Fibroblast of the aortic adventitia (primary cell): ENCODE measurements around the gene GNB3. TPM values are rescaled to one million over a fixed set of nuclear protein-coding genes. Genes with fewer than 3 reads are reported as not detected.

Experiments
- DNase-seq: peaks from one replicate; pipeline ENCODE4 v3.0.0-alpha.2; 2010; ENCODE audit warnings: low read depth
- H3K4me3 ChIP-seq: 2 replicates; pipeline ENCODE4 v1.5.1; 2011; ENCODE audit warnings: low read depth, mild to moderate bottlenecking, control low read depth, low read length, moderate library complexity
- total RNA-seq: library from RNA; depleted of rRNA; stranded (reverse); fragments of >200 nt; gene quantifications from 2 replicates; pipeline ENCODE4 v1.2.3, GENCODE V29; 2012; ENCODE audit warnings: low replicate concordance
- TF ChIP-seq, protein P1 (sequence below): IDR thresholded peaks from 2 replicates; pipeline ENCODE4 v1.5.1; 2011; ENCODE audit warnings: mild to moderate bottlenecking, low read length, control low read depth, inconsistent platforms; ENCODE audit not compliant: insufficient read depth

Gene GNB3
- total RNA-seq, 1 donor = 3.4 TPM

DNA sequence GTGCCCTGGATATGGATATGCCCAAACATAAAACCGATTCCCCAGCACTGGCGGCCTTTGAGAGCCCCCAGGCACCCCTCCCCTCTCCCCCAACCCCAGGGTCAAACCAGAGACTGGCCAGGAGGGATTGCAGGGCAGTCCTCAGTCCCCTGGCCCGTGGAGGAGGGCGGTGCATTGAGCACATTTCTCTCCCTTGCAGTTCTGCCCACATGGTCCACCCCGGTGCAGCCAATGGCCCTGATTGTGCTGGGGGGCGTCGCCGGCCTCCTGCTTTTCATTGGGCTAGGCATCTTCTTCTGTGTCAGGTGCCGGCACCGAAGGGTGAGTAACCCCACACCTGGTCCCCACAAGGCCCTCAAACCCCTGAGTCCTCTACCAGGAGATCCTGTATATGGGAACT is 22.5 kb upstream of the GNB3 start:
- H3K4me3 ChIP-seq = no peak overlapping the region
- DNase-seq = no peak
- TF ChIP-seq, protein P1, sequence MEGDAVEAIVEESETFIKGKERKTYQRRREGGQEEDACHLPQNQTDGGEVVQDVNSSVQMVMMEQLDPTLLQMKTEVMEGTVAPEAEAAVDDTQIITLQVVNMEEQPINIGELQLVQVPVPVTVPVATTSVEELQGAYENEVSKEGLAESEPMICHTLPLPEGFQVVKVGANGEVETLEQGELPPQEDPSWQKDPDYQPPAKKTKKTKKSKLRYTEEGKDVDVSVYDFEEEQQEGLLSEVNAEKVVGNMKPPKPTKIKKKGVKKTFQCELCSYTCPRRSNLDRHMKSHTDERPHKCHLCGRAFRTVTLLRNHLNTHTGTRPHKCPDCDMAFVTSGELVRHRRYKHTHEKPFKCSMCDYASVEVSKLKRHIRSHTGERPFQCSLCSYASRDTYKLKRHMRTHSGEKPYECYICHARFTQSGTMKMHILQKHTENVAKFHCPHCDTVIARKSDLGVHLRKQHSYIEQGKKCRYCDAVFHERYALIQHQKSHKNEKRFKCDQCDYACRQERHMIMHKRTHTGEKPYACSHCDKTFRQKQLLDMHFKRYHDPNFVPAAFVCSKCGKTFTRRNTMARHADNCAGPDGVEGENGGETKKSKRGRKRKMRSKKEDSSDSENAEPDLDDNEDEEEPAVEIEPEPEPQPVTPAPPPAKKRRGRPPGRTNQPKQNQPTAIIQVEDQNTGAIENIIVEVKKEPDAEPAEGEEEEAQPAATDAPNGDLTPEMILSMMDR = no peak

DNA sequence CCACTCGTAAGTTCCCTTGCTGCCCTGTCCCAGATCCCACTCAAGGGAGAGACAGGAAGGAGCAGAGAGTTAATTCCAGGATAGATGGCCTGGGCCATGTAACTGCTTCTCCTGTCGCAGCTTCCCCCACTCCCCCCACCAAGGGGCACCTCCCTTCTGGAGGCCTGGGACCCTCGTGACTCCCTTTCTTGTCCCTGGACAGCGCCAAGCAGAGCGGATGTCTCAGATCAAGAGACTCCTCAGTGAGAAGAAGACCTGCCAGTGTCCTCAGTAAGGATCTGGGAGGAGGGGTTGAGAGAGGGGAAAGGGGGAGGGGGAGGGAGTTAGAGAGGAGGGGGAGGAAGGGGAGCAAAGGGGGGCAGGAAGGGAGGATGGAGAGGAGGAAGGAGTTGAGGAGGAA is 22.1 kb upstream of the GNB3 start:
- no peak overlapping the region for H3K4me3 ChIP-seq
- TF ChIP-seq, protein P1 = no peak
- DNase-seq = no peak

DNA sequence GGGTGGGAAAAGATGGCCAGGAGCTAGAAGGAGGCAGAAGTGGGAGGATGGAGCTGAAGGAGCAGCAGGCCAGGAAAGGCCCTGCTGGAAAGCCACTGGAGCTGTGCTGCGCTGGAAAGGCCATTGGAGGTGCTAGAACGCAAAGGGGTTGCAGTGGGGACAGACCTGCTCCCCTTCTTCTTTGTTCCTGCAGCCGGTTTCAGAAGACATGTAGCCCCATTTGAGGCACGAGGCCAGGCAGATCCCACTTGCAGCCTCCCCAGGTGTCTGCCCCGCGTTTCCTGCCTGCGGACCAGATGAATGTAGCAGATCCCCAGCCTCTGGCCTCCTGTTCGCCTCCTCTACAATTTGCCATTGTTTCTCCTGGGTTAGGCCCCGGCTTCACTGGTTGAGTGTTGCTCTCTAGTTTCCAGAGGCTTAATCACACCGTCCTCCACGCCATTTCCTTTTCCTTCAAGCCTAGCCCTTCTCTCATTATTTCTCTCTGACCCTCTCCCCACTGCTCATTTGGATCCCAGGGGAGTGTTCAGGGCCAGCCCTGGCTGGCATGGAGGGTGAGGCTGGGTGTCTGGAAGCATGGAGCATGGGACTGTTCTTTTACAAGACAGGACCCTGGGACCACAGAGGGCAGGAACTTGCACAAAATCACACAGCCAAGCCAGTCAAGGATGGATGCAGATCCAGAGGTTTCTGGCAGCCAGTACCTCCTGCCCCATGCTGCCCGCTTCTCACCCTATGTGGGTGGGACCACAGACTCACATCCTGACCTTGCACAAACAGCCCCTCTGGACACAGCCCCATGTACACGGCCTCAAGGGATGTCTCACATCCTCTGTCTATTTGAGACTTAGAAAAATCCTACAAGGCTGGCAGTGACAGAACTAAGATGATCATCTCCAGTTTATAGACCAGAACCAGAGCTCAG is 21.4 kb upstream of the GNB3 start:
- H3K4me3 ChIP-seq = no peak overlapping the region
- DNase-seq = no peak
- TF ChIP-seq, protein P1 = no peak

DNA sequence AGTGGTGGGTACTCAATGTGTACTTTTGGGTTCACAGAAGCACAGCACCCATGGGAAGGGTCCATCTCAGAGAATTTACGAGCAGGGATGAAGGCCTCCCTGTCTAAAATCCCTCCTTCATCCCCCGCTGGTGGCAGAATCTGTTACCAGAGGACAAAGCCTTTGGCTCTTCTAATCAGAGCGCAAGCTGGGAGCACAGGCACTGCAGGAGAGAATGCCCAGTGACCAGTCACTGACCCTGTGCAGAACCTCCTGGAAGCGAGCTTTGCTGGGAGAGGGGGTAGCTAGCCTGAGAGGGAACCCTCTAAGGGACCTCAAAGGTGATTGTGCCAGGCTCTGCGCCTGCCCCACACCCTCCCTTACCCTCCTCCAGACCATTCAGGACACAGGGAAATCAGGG is 20.6 kb upstream of the GNB3 start:
- TF ChIP-seq, protein P1 = no peak
- no peak for DNase-seq
- H3K4me3 ChIP-seq = no peak overlapping the region

DNA sequence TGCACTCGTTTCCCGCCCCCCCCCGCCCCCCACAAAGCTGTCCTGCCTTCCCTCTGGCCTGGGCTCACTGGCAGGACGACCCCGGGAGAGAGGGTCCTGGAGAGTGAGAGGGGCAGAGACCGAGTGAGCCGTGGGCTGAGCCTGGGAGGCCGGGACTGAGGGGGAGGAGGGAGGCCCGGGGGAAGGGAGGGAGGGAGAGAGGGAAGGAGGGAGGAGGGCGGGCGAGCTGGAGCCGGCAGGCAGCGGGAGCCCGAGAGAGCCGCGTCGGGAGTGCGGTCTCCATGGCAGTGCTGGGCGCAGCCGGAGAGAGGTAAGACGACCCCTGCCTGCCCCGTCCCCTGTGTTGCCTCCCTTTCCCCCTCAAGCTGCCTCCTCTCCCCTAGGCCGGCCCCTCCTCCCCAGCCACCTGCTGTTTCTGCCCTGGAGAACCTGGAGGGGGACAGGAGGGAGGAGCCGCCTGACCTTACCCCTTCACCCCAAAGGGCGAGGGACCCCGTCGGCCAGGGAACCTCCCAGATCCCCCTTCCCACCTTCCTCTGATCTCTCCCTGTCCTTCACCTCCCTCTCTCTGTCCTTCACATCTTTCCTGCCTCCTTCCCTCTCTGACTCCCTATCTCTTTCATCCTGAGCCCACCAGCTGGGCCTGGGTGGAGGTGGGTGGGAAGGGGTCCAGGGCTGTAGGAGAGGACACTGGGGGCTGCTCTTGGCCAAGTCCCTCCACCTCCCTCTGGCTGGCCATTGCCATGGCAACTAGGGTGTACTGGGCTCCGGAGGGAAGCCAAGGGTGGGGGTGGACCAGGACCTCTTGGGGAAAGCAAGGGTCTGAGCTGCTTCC is 18.9 kb upstream of the GNB3 start, which contains the start of gene GPR162:
GPR162 (plus strand) TSS at position 231 of the 835 bp plus-strand sequence. CDS start 2,078 bp downstream, outside the sequence.
- peak within 1 kb of the TSS; percentile 65 for H3K4me3 ChIP-seq
- TF ChIP-seq, protein P1 = no peak
- peak; percentile 48 for DNase-seq

DNA sequence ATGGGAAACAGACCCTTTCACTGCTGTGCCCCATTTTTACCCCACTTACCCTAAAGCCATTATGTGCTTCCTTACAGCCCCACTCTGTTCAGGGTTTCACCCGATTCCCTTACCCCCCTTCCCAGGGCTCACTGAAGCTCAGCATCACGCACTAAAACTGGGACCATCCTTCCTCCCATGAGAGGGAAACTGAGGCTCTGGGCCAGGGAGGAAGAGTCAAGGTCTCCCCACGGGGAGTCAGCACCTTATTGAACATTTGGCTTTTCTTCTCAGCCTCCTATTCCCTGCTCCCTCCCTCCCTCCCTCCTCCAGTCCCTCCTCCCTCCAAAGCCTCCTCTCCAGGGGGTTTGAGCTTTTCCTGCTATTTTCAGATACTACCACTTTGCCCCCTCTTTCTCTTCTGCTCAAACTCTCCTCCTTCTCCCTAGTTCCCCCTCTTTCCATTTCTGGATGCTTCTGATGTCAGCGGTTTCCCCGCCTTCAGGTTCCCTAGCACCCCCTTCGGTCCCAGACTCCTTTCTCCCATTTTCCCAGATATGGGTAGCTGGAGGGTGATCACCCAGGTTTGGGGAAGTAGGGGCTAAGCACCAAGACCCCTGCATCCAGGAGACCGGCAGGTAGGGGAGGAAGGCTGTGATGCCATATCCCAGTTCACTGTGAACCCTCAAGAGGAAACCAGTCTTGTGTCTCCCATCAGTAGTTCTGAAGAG is 18.1 kb upstream of the GNB3 start:
- DNase-seq = no peak
- TF ChIP-seq, protein P1 = no peak
- H3K4me3 ChIP-seq = peak overlapping the region; percentile 65
